Measurements from ENCODE around the gene TRPM3.

The TRPM3 gene

DNA sequence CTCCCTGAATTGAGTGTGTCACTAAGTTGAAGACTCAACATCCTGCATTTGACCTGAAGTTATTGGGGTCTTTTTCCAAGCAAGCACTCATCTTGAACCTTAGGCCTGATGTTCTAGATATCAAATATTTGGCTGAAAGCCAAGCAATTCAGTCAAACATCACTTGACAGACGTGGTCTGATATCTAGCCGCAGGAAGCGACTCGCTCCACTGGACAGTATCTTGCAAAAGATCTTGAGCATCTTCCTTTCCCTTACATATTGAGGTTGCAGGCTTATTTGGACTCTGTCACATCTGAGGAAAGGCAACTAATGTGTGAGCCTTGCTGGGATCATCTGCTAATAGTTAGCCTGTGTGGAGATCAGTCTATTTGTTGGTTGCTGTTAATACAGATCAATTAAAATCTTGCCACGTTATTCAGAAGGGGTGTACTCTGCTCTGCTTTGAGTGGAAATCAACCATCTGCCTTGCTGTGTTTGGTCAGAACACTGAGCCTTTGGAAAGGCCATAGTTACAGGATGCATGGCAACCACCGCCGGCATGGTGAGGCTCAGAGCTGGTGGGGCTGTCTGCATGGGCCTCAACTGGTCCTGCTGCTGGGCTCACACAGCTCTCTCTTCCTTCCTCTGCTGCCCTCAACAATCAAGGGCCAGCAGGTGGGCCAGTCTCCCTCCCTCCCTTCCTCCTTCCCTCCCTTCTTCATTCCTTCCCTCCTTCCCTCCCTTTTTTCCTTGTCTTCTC lies 540.0 kb downstream of the TRPM3 start:
- H3K27me3 Mint-ChIP-seq, result no peaks in the 10 kb centered on the region
- no peaks in the 10 kb centered on the region for H3K36me3 Mint-ChIP-seq
- no peak overlapping the region for H3K27ac Mint-ChIP-seq
- no peaks in the 10 kb centered on the region for H3K9me3 Mint-ChIP-seq (ENCODE audit: low read depth)
- no peak overlapping the region for H3K4me3 Mint-ChIP-seq
- H3K4me1 Mint-ChIP-seq (ENCODE audit: low read depth), result peaks cover 2% of the 10 kb centered on the region

DNA sequence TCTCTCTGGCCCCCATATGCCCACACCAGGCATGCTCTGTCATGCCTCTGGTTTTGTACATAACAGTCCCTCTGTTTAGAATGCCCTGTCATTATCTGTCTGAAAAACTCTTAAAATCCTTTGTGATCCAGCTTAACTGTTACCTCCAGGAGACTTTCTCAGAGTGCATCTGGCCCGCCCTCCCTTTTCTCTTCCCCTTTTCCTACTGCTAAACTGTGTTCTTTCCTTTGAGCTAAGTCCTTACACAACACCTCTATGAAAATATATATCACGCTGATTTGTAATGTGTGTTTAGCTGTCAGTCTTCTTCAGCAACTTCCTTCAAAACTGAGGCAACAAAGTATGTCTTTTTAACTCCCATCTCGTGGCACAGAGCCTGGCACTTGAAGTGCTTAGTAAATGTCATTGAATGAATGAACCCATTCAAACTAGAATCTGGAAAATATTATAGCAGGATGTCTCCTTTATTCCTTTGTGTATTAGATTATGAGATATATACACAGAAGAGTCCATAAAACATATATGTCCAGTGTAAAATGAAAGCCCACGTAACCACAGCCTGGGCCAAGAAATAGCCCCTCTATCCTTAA lies 540.7 kb downstream of the TRPM3 start:
- H3K27ac Mint-ChIP-seq, result no peak overlapping the region
- H3K27me3 Mint-ChIP-seq, result no peaks in the 10 kb centered on the region
- H3K9me3 Mint-ChIP-seq (ENCODE audit: low read depth), result no peaks in the 10 kb centered on the region
- H3K36me3 Mint-ChIP-seq, result no peaks in the 10 kb centered on the region
- no peak overlapping the region for H3K4me3 Mint-ChIP-seq
- H3K4me1 Mint-ChIP-seq (ENCODE audit: low read depth), result peaks cover 2% of the 10 kb centered on the region

DNA sequence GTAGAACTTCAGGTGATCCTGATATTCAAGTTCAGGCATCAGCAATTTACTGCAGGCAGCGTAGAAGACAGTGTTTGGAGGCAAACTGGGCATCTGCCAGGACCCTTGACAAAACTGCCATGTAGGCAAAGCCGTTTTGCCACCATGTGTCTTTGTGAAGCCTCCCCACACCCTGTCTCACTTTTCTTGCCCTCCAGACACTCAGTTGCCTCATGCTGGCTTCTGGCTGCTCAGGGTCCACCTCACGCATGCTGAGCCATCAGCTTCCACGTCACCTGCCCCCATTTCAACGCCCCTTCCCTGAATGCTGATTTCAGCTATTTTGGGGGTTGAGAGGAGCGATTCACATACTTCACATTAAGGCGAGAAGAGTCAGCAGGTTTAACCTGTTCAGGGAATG lies 541.7 kb downstream of the TRPM3 start:
- Mint-ChIP-seq H3K27me3 (no peaks in the 10 kb centered on the region), H3K27ac (no peak overlapping the region), H3K36me3 (no peaks in the 10 kb centered on the region), H3K9me3 (ENCODE audit: low read depth) (no peaks in the 10 kb centered on the region), H3K4me3 (no peak overlapping the region), H3K4me1 (ENCODE audit: low read depth) (peaks cover 2% of the 10 kb centered on the region)

DNA sequence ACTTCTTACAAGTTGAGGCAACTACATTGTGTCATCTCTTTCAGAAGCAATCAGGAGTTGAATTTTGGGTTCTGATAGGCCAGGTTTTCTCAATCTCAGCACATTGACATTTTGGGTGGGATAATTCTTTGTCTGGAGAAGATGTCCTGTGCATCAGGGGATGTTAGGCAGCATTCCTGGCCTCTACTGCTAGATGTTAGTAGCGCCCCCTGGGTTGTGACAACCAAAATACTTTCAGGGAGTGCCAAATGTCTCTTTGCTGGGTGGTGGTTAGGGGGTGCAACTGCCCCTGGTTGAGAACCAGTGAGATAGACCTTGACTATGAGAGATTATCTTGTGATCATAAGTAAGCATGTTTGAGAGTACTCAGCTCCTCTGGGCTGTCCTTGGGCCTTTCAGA lies 542.7 kb downstream of the TRPM3 start:
- Mint-ChIP-seq H3K27me3 (no peaks in the 10 kb centered on the region), H3K27ac (no peak overlapping the region), H3K36me3 (no peaks in the 10 kb centered on the region), H3K9me3 (ENCODE audit: low read depth) (no peaks in the 10 kb centered on the region), H3K4me3 (no peak overlapping the region), H3K4me1 (ENCODE audit: low read depth) (peaks cover 4% of the 10 kb centered on the region)

DNA sequence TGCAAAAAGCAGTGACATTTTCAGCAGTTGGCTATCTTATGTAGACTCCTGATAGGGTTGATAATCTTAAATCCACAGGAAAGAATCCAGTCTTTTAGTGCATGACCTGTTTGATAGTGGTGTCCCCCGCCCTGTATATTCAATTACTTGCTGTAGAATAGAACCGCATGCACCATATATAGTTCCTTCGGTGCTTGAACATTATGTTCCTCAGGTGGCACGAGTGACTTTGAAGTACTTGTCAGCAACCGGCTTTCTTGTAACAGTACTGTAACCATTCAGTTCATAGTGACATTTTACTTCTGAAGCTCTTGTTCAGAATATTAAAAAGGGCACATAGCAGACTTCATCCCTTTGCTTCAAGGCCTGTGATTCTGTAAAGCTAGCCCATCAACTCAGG lies 543.8 kb downstream of the TRPM3 start:
- peaks cover 4% of the 10 kb centered on the region for H3K4me1 Mint-ChIP-seq (ENCODE audit: low read depth)
- no peak overlapping the region for H3K4me3 Mint-ChIP-seq
- no peaks in the 10 kb centered on the region for H3K27me3 Mint-ChIP-seq
- no peaks in the 10 kb centered on the region for H3K36me3 Mint-ChIP-seq
- no peaks in the 10 kb centered on the region for H3K9me3 Mint-ChIP-seq (ENCODE audit: low read depth)
- H3K27ac Mint-ChIP-seq, result no peak overlapping the region

DNA sequence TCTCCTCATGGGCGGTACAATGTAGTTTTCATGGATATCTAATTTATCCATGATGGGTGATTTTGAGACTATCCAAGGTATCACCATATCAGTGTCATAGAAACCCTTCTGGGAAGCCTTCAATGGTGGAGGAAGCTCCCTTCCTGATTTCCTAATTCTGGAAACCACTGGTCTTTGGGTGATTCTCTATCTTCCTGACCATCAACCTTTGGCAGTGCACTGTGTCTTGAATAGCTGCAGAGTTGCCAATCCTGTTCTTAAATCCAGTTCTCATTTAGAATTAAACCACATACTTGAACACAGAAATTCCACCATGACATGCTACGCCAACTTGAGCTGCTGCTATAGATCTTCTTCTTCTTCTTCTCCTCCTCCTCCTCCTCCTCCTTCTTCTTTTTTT lies 545.3 kb downstream of the TRPM3 start:
- Mint-ChIP-seq H3K4me3 (no peak overlapping the region), H3K36me3 (no peaks in the 10 kb centered on the region), H3K27ac (no peak overlapping the region), H3K27me3 (no peaks in the 10 kb centered on the region), H3K4me1 (ENCODE audit: low read depth) (peaks cover 4% of the 10 kb centered on the region), H3K9me3 (ENCODE audit: low read depth) (no peaks in the 10 kb centered on the region)

DNA sequence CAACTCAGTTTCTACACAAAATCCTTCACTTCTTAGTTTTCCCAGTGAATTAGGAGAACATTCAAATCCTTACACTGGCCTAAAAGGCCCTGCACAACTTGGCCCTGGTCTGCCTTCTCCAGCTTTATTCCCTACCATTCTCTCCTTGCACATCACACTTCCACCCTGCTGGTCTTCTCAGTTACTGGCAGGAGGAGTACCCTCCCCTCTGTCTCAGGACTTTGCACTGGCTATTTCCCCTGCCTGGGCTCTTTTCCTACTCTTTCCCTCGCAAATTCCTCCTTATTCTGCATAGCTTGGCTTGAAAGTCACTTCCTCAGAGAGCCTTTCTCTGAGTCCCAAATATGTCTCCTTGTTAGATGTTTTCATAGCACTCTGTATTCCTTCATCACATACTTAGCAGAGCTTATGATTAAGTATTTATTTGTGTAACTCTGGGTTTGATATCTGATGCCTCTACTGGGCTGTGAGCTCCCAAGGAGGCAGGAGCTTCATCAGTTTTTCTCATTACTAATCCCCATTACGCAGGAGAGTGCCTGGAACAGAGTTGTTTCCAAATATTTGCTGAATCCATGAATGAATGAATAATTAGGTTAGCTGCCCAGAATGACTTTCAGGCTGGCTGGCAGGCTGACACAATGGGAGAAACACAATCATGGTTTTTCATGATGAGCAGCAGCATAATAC lies 547.1 kb downstream of the TRPM3 start:
- no peak overlapping the region for H3K4me3 Mint-ChIP-seq
- no peak overlapping the region for H3K27ac Mint-ChIP-seq
- H3K9me3 Mint-ChIP-seq (ENCODE audit: low read depth), result no peaks in the 10 kb centered on the region
- no peaks in the 10 kb centered on the region for H3K36me3 Mint-ChIP-seq
- no peaks in the 10 kb centered on the region for H3K27me3 Mint-ChIP-seq
- peaks cover 4% of the 10 kb centered on the region for H3K4me1 Mint-ChIP-seq (ENCODE audit: low read depth)

DNA sequence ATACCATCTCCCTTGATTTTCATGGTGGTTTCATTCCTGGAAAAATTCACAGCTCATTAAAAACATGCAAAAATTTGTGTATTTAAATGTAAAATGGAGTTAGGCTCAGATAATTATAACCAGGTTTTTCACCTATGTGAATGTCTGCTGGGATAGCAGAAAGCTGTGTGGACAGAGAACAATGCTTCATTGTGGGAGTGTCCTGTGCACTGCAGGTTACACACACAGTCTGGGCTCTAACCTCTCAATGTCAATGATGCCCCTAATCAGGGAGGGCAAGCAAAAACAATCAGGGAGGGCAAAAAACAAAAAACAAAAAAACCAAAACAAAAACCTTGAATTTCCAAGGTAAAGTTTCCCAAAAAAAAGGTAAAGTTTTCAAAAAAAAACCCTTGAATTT lies 548.1 kb downstream of the TRPM3 start:
- Mint-ChIP-seq H3K9me3 (ENCODE audit: low read depth) (no peaks in the 10 kb centered on the region), H3K4me1 (ENCODE audit: low read depth) (peaks cover 4% of the 10 kb centered on the region), H3K4me3 (no peak overlapping the region), H3K36me3 (no peaks in the 10 kb centered on the region), H3K27ac (no peak overlapping the region), H3K27me3 (no peaks in the 10 kb centered on the region)

DNA sequence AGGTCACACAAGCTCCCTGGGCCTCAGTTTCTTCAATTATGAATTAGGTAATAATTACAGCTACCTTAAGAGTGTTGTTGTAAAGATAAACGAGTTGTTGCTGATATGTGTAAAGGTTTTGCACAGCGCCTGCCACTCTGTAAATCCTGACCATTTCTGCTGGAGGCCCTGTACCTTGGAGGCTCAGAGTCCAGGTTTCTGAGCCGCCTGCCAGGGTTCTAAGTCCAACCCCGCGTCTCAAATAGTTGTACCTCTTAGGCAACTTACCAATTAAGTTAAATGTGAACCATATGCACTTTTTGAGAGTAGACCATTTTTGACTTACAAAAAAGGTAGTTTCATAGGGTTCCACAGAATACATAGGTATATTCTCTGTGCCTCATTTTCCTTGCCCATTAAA lies 550.2 kb downstream of the TRPM3 start:
- no peak overlapping the region for H3K27ac Mint-ChIP-seq
- H3K9me3 Mint-ChIP-seq (ENCODE audit: low read depth), result no peaks in the 10 kb centered on the region
- no peaks in the 10 kb centered on the region for H3K27me3 Mint-ChIP-seq
- H3K36me3 Mint-ChIP-seq, result no peaks in the 10 kb centered on the region
- H3K4me1 Mint-ChIP-seq (ENCODE audit: low read depth), result peaks cover 14% of the 10 kb centered on the region
- no peak overlapping the region for H3K4me3 Mint-ChIP-seq

DNA sequence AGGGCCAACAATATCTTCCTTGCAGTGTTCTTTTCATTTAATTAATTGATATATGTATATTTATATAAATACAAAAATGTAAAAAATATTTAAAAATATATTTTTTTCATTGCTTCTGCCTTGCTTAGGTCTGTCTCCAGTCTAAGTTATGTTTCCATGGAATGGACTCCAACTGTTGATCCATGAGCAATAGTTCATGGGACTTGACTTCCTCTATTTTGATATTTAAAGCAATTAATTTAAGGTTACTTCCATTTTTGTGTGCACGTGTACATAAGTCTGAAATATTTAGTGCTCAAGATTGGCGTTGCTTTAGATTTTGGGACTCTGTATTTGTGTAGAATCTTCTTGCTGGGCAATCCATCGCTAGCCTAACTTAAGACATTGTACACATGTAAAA lies 551.6 kb downstream of the TRPM3 start:
- no peaks in the 10 kb centered on the region for H3K27me3 Mint-ChIP-seq
- no peaks in the 10 kb centered on the region for H3K36me3 Mint-ChIP-seq
- peaks cover 23% of the 10 kb centered on the region for H3K4me1 Mint-ChIP-seq (ENCODE audit: low read depth)
- H3K9me3 Mint-ChIP-seq (ENCODE audit: low read depth), result no peaks in the 10 kb centered on the region
- H3K27ac Mint-ChIP-seq, result no peak overlapping the region
- H3K4me3 Mint-ChIP-seq, result no peak overlapping the region

DNA sequence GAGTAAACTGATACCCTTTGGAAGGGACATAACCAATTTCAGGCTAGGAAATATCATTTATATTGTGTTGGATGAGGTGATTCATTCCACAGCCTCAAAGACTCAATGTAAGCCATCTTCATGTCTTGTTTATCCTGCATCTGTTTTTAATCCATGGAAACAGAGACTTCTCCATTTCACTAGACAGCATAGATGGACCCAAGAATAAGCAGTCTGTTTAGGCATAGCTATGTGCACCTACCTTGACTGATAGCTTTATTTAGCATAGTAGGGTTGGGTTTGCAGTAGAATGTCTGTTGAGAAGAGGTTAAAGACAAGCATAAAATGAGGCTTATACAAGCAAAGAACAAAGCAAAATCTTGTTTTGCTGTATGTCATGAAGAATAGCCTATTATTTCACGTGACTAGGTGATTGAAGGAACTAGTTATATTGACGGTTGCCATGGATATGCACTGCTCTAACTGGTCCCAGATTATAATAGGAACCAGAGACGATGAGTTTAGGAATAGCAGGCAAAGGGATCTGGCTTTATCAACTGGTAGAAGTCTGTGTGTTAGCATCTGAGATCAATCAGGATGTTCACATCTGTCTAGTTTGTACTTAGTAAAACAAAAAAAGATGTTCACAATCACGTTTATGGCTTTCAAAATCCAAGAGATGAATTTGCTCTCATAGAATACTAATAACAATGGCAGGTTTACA lies 552.2 kb downstream of the TRPM3 start:
- H3K4me3 Mint-ChIP-seq, result no peak overlapping the region
- H3K27me3 Mint-ChIP-seq, result no peaks in the 10 kb centered on the region
- H3K4me1 Mint-ChIP-seq (ENCODE audit: low read depth), result peaks cover 29% of the 10 kb centered on the region
- H3K27ac Mint-ChIP-seq, result no peak overlapping the region
- no peaks in the 10 kb centered on the region for H3K9me3 Mint-ChIP-seq (ENCODE audit: low read depth)
- no peaks in the 10 kb centered on the region for H3K36me3 Mint-ChIP-seq

DNA sequence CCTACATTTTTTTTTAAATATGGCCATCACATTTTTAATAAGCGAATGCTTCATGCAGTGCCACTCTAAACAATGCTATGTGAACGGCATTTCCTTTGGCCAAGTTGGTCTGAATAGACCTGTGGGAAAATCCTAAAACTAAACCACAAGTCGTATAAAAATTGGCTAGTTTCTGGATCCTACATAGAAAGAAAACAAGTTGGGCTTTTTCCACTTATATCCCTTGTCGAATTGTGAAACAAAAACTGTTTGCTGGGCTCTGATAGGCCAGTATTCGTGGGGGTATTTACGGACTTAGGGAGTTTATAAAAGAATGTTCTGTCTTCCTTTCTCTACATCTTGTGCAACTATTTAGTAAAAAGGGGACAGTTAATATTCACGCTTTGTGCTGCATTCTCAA lies 553.9 kb downstream of the TRPM3 start:
- Mint-ChIP-seq H3K27ac (no peak overlapping the region), H3K4me3 (no peak overlapping the region), H3K4me1 (ENCODE audit: low read depth) (peaks cover 44% of the 10 kb centered on the region), H3K9me3 (ENCODE audit: low read depth) (no peaks in the 10 kb centered on the region), H3K27me3 (no peaks in the 10 kb centered on the region), H3K36me3 (no peaks in the 10 kb centered on the region)

DNA sequence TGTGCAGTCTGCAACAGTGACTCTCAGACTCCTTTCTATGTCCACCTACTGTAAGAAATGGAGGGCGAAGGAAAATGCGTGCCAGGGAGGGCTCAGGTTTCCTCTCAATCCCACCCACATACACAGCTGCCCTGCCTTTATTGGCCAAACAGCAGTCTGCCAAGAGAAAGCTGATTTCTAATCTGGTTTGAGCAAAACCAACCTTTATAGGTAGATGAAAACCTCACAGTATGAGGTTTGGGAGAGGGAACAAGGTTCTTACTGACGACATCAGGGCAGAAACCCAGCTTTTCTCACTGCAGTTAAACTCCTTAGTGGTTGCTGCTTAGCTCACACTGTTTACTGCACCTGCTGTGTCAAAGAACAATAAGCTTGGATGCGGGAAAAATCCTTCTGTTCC lies 554.7 kb downstream of the TRPM3 start:
- Mint-ChIP-seq H3K4me3 (no peak overlapping the region), H3K27me3 (no peaks in the 10 kb centered on the region), H3K4me1 (ENCODE audit: low read depth) (peaks cover 48% of the 10 kb centered on the region), H3K36me3 (no peaks in the 10 kb centered on the region), H3K27ac (no peak overlapping the region), H3K9me3 (ENCODE audit: low read depth) (no peaks in the 10 kb centered on the region)

DNA sequence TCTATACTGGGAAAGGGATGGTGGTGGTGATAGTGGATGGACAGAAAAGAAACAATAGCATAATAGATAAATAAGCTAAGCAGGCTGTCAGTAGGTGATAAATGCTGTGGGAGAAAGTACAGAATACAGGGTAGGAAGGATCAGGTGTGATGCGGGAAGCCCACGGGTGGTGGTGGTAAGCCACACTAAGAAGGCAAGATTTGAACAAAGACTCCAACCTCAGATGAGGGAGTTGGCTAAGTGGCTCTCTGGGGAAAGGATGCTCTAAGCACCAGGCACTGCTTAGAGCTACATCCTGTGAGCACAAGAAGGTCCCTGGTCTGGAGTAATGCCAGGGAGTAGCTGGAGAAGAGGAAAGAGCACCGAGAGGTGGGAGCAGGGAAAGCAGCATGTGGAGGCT lies 555.4 kb downstream of the TRPM3 start:
- peaks cover 48% of the 10 kb centered on the region for H3K4me1 Mint-ChIP-seq (ENCODE audit: low read depth)
- no peaks in the 10 kb centered on the region for H3K9me3 Mint-ChIP-seq (ENCODE audit: low read depth)
- peak overlapping the region; percentile 58 for H3K27ac Mint-ChIP-seq
- no peaks in the 10 kb centered on the region for H3K27me3 Mint-ChIP-seq
- H3K4me3 Mint-ChIP-seq, result no peak overlapping the region
- no peaks in the 10 kb centered on the region for H3K36me3 Mint-ChIP-seq
